Fibroblast of the aortic adventitia (primary cell): Measurements from ENCODE around the gene NCBP2. TPM values are rescaled to one million over a fixed set of nuclear protein-coding genes. Genes with fewer than 3 reads are reported as not detected.

Experiments
- DNase-seq: peaks from one replicate; pipeline ENCODE4 v3.0.0-alpha.2; 2010; ENCODE audit warnings: low read depth
- H3K4me3 ChIP-seq: 2 replicates; pipeline ENCODE4 v1.5.1; 2011; ENCODE audit warnings: low read depth, mild to moderate bottlenecking, control low read depth, low read length, moderate library complexity
- CTCF ChIP-seq: IDR thresholded peaks from 2 replicates; pipeline ENCODE4 v1.5.1; 2011; ENCODE audit warnings: mild to moderate bottlenecking, low read length, control low read depth, inconsistent platforms; ENCODE audit not compliant: insufficient read depth
- total RNA-seq: library from RNA; depleted of rRNA; stranded (reverse); fragments of >200 nt; gene quantifications from 2 replicates; pipeline ENCODE4 v1.2.3, GENCODE V29; 2012; ENCODE audit warnings: low replicate concordance

Gene NCBP2
- total RNA-seq, 1 donor = 49.5 TPM

GRCh38 chr3:196962930-196963630 lies 20.8 kb upstream of the NCBP2 start:
- no peak for TF ChIP-seq CTCF
- no peak overlapping the region for H3K4me3 ChIP-seq
- DNase-seq = no peak

GRCh38 chr3:196962108-196962929 lies 20.0 kb upstream of the NCBP2 start:
- DNase-seq = no peak
- TF ChIP-seq CTCF = no peak
- no peak overlapping the region for H3K4me3 ChIP-seq

GRCh38 chr3:196954832-196955231 lies 12.5 kb upstream of the NCBP2 start:
- TF ChIP-seq CTCF = no peak
- no peak for DNase-seq

GRCh38 chr3:196951371-196951770 lies 9.0 kb upstream of the NCBP2 start:
- TF ChIP-seq CTCF = no peak
- no peak overlapping the region for H3K4me3 ChIP-seq
- no peak for DNase-seq

More at GRCh38 chr3:196954832-196955231, 12.5 kb upstream of the NCBP2 start:
- H3K4me3 ChIP-seq = no peak overlapping the region

DNA sequence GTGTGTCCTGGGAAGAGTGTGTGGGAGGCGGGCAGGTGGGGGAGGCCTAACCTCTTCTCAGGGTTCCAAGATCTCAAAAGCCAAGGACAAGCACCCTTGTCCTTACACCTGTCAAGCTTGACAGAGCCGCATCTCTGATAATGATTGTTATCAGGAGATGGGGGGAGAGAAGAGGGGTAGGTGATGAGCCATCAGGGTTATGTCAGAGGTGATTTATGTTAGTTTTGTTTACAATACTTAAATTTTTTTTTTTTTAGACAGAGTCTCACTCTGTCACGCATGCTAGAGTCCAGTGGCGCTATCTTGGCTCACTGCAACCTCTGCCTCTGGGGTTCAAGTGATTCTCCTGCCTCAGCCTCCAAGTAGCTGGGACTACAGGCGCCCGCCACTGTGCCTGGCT lies 7.4 kb upstream of the NCBP2 start:
- H3K4me3 ChIP-seq = no peak overlapping the region
- no peak for DNase-seq
- TF ChIP-seq CTCF = no peak

GRCh38 chr3:196949285-196949619 lies 6.9 kb upstream of the NCBP2 start:
- H3K4me3 ChIP-seq = no peak overlapping the region
- DNase-seq = no peak
- TF ChIP-seq CTCF = no peak
